ENCODE results near the gene DBNL. TPM values are rescaled to one million over a fixed set of nuclear protein-coding genes. Genes with fewer than 3 reads are reported as not detected.
"Not testable (repeated sequence)": the region's sequence is repeated elsewhere in the genome, so short reads cannot be mapped to it uniquely, and the experiment has no call there.

DBNL gene
- 100 to 1,000 TPM; 123 to 129 (median 129) TPM for total RNA-seq
- 167 TPM for total RNA-seq (2013)

DNA sequence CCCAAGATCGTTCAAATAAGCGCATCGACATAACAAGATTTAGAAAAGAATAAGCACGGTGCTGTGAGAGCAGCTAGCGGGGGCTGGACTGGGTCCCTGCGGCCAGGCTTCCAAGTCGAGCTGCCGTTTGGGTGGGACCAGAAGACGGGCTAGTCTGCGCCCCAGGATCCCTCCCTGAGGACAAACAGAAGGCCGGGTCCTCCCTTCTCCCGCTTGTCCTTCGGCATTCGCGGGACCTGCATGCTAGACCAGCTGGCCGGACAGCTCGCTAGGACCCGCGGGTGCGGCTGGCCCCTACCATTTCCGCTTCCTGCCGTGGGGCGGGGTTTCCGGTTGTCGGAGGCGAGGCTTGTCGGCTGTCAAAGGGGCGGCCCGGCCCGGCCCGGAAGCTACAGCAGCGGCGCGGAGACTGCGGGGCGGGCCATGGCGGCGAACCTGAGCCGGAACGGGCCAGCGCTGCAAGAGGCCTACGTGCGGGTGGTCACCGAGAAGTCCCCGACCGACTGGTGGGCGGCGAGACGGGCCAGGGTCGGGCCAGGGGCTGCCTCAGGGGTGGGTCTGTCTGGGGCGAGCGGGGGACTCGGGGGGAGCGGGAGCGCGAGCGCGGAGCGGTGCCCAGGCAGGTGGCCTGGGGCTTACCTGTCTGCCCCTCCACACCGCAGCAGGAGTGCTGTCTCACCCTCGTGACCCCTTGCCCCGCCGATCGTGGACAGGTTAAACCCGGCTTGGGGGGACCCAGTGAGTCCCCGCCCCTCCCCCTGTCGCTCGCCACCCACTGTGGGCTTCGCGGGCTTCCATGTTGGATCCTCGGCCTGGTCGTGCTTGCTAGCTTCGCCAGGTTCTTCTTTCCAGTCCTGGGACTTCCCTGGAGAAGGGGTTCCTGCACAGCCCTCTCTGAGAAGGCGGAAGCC, at the start of gene DBNL:
DBNL (plus strand) TSS at position 388 of the 911 bp plus-strand sequence; CDS start at position 424, 36 bp downstream.
- TF ChIP-seq, protein P1, sequence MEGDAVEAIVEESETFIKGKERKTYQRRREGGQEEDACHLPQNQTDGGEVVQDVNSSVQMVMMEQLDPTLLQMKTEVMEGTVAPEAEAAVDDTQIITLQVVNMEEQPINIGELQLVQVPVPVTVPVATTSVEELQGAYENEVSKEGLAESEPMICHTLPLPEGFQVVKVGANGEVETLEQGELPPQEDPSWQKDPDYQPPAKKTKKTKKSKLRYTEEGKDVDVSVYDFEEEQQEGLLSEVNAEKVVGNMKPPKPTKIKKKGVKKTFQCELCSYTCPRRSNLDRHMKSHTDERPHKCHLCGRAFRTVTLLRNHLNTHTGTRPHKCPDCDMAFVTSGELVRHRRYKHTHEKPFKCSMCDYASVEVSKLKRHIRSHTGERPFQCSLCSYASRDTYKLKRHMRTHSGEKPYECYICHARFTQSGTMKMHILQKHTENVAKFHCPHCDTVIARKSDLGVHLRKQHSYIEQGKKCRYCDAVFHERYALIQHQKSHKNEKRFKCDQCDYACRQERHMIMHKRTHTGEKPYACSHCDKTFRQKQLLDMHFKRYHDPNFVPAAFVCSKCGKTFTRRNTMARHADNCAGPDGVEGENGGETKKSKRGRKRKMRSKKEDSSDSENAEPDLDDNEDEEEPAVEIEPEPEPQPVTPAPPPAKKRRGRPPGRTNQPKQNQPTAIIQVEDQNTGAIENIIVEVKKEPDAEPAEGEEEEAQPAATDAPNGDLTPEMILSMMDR (IDR thresholded peaks at IDR 0.05) = no peak
- H3K27me3 Mint-ChIP-seq (ENCODE audit: low read depth in 2 of 2) = no peaks in the 10 kb centered on the region
- peaks cover 59% of the 10 kb centered on the region for H3K4me1 ChIP-seq (ENCODE audit: control insufficient read depth, insufficient read depth, low read length)
- no peaks in the 10 kb centered on the region for H3K27me3 ChIP-seq (ENCODE audit: control insufficient read depth, insufficient read depth, low read length)
- WGBS (ENCODE audit: insufficient coverage) = under 1% methylated on average over 74 of the region's 74 CpGs
- H3K36me3 Mint-ChIP-seq = no peaks in the 10 kb centered on the region
- peak within 1 kb of the TSS; percentile 79 for H3K27ac ChIP-seq (ENCODE audit: low read length)
- peak; percentile 91 to 92 for DNase-seq
- peak; percentile 72 to 83 (median 81) for ATAC-seq
- peak within 1 kb of the TSS; percentile 87 to 94 for H3K27ac Mint-ChIP-seq
- intact Hi-C loops (cut with micrococcal nuclease) = loop anchor here (5.0 kb wide), 1 partner anchor 38 kb away; the partner anchor contains the start of gene POLM
- H3K36me3 ChIP-seq (ENCODE audit: control insufficient read depth, insufficient read depth, low read length) = peaks cover 3% of the 10 kb centered on the region
- H3K9me3 Mint-ChIP-seq = no peaks in the 10 kb centered on the region
- H3K4me3 Mint-ChIP-seq = peak within 1 kb of the TSS; percentile 92
- peaks cover 36 to 59% of the 10 kb centered on the region in 2 donors for H3K4me1 Mint-ChIP-seq
- H3K4me3 ChIP-seq (ENCODE audit: low read length) = peak within 1 kb of the TSS; percentile 70
- H3K9me3 ChIP-seq (ENCODE audit: control insufficient read depth, insufficient read depth, low read length) = no peaks in the 10 kb centered on the region

DNA sequence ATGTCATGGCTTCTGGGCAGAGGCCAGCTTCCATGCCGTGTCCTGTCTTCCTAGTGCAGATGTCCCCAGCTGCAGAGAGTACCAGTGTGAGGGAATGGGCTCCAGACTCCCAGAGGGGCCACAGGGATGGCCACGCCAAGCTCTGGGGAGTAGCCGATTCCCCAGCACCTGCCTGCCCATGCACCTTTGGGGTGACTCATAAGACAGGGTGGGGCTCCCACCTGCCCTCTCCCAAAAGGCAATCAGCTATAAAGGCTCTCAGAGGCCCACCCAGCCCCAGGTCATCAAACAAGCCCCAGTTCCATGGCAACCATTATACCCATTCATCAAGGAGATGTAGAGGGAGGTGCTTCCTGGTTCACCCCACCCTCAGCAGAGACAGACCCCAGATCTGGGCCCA, 47.0 kb upstream of the DBNL start, which contains the start of gene SPDYE1:
SPDYE1 (plus strand) TSS at position 366 of the 400 bp plus-strand sequence. CDS start 2,053 bp downstream, outside the sequence.
- H3K4me3 ChIP-seq (ENCODE audit: low read length); H3K4me3 Mint-ChIP-seq; H3K9me3 ChIP-seq (ENCODE audit: control insufficient read depth, insufficient read depth, low read length); H3K36me3 ChIP-seq (ENCODE audit: control insufficient read depth, insufficient read depth, low read length); H3K9me3 Mint-ChIP-seq; H3K4me1 Mint-ChIP-seq; ATAC-seq; H3K36me3 Mint-ChIP-seq; H3K27ac ChIP-seq (ENCODE audit: low read length); DNase-seq; H3K27ac Mint-ChIP-seq; H3K4me1 ChIP-seq (ENCODE audit: control insufficient read depth, insufficient read depth, low read length); H3K27me3 Mint-ChIP-seq (ENCODE audit: low read depth in 2 of 2); H3K27me3 ChIP-seq (ENCODE audit: control insufficient read depth, insufficient read depth, low read length); intact Hi-C loops (cut with micrococcal nuclease): not testable (repeated sequence)
- WGBS (ENCODE audit: insufficient coverage) = 100% methylated on average over 1 of the region's 3 CpGs

DNA sequence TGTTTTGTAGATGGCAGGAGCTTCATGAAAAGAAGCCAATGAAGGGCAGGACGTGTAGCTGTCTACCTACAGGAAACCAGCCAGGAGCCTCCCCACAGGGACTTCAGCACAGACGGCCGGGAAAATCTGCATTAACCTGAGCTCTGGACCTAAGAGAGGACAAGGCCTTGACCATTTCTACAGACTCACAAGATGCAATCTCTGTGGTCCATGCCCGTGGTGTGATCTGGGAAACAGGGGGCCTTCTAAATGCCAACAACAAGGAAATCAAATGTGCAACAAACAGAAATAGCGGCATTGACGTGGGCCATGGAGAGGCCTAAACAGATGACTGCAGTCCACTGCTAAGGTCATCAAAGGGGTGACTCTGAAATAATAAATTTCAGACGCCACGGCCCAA, 32.4 kb upstream of the DBNL start:
- H3K27ac Mint-ChIP-seq; H3K4me1 Mint-ChIP-seq; H3K9me3 ChIP-seq (ENCODE audit: control insufficient read depth, insufficient read depth, low read length); intact Hi-C loops (cut with micrococcal nuclease); H3K4me3 Mint-ChIP-seq; ATAC-seq; DNase-seq; H3K9me3 Mint-ChIP-seq; H3K27me3 ChIP-seq (ENCODE audit: control insufficient read depth, insufficient read depth, low read length); H3K36me3 Mint-ChIP-seq; H3K27me3 Mint-ChIP-seq (ENCODE audit: low read depth in 2 of 2); H3K27ac ChIP-seq (ENCODE audit: low read length); H3K4me3 ChIP-seq (ENCODE audit: low read length); H3K36me3 ChIP-seq (ENCODE audit: control insufficient read depth, insufficient read depth, low read length); H3K4me1 ChIP-seq (ENCODE audit: control insufficient read depth, insufficient read depth, low read length): not testable (repeated sequence)
- 92% methylated on average over 8 of the region's 8 CpGs for WGBS (ENCODE audit: insufficient coverage)

DNA sequence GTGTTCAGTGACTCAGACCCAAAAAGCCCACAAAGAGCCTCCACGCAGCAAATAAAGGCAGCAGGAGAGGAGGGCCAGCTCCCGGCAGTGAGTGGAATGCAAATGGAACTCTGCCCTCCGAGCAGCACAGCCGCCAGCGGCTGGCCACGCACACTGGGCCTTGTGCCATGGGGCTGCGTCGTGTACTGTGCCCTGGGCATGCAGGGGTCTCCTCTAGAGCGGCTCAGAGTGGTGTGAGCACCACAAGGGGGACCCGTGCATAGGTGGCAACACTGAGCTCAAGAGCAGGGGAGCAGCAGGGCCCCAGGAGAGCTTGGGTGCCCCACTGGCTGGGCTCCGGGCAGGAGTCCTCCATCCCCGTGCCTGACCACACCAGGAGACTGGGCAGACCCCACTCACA, 29.4 kb upstream of the DBNL start:
- H3K27ac ChIP-seq (ENCODE audit: low read length); H3K4me3 Mint-ChIP-seq; H3K27ac Mint-ChIP-seq; H3K27me3 ChIP-seq (ENCODE audit: control insufficient read depth, insufficient read depth, low read length); H3K36me3 ChIP-seq (ENCODE audit: control insufficient read depth, insufficient read depth, low read length); H3K27me3 Mint-ChIP-seq (ENCODE audit: low read depth in 2 of 2); ATAC-seq; H3K9me3 Mint-ChIP-seq; H3K4me3 ChIP-seq (ENCODE audit: low read length); H3K4me1 Mint-ChIP-seq; H3K9me3 ChIP-seq (ENCODE audit: control insufficient read depth, insufficient read depth, low read length); DNase-seq; intact Hi-C loops (cut with micrococcal nuclease); H3K36me3 Mint-ChIP-seq: not testable (repeated sequence)
- peaks cover 19% of the 10 kb centered on the region for H3K4me1 ChIP-seq (ENCODE audit: control insufficient read depth, insufficient read depth, low read length)
- 95% methylated on average over 10 of the region's 12 CpGs for WGBS (ENCODE audit: insufficient coverage)

Measured in natural killer cell (primary cell).